Smooth muscle cell of the coronary artery (primary cell): ENCODE results near the gene TTR. TPM values are rescaled to one million over a fixed set of nuclear protein-coding genes. Genes with fewer than 3 reads are reported as not detected.

Experiments
- total RNA-seq: library from RNA; depleted of rRNA; stranded (reverse); fragments of >200 nt; gene quantifications from 2 replicates; pipeline ENCODE4 v1.2.3, GENCODE V29; 2014; ENCODE audit warnings: low replicate concordance

Gene TTR
- not detected in 2 replicates for total RNA-seq

DNA sequence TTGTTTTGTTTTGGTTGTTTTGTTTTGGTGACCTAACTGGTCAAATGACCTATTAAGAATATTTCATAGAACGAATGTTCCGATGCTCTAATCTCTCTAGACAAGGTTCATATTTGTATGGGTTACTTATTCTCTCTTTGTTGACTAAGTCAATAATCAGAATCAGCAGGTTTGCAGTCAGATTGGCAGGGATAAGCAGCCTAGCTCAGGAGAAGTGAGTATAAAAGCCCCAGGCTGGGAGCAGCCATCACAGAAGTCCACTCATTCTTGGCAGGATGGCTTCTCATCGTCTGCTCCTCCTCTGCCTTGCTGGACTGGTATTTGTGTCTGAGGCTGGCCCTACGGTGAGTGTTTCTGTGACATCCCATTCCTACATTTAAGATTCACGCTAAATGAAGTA, at the start of gene TTR:
Gene TTR (plus strand): TSS at position 250 of the 400 bp plus-strand sequence. CDS start 26 bp downstream, at position 276.

Other genes starting within 250 kb of the TTR start
- gene DSG4, start 215.1 kb upstream of the TTR start, total RNA-seq, result not detected in 2 replicates
- 0.23 TPM in 1 of 2 replicates, not detected in the other for gene DSG3, start 144.1 kb upstream of the TTR start, total RNA-seq
- under 0.01 and 8.9 TPM in 2 replicates for gene DSG2, start 93.7 kb upstream of the TTR start, total RNA-seq
- 2.1 and 2.3 TPM in 2 replicates for gene B4GALT6, start 92.7 kb downstream of the TTR start, total RNA-seq
- not detected in 2 replicates for gene SLC25A52, start 169.0 kb downstream of the TTR start, total RNA-seq